DOHH2 (cell line): ENCODE measurements around the gene PAQR9.
A peak's percentile ranks its signal among the peaks of the same experiment; 100 is the strongest.

Source experiments
- H3F3A ChIP-seq: fragments of 200-600 bp; sonication (generic), shearing (Covaris generic); 2 replicates; pipeline ENCODE4 v1.6.0; 2016; ENCODE audit warnings: antibody characterized with exemption, mild to moderate bottlenecking; ENCODE audit not compliant: control insufficient read depth, insufficient read depth
- H3K27ac ChIP-seq: fragments of 200-600 bp; sonication (generic); 2 replicates; pipeline ENCODE4 v1.5.1; 2014; ENCODE audit warnings: low read depth, mild to moderate bottlenecking, low read length, moderate library complexity
- H3K27me3 ChIP-seq: fragments of 200-600 bp; sonication (generic); 2 replicates; pipeline ENCODE4 v1.6.1; 2014; ENCODE audit warnings: mild to moderate bottlenecking, low read length, mixed read lengths; ENCODE audit not compliant: control insufficient read depth
- H3K36me3 ChIP-seq: fragments of 200-600 bp; sonication (generic); 2 replicates; pipeline ENCODE4 v1.6.1; 2014; ENCODE audit warnings: mild to moderate bottlenecking, low read length, moderate library complexity, mixed read lengths; ENCODE audit not compliant: control insufficient read depth
- H3K4me1 ChIP-seq: fragments of 200-600 bp; sonication (generic); 2 replicates; pipeline ENCODE4 v1.6.1; 2014; ENCODE audit warnings: mild to moderate bottlenecking, low read length, mixed read lengths; ENCODE audit not compliant: control insufficient read depth
- H3K4me2 ChIP-seq: fragments of 200-600 bp; sonication (generic); 2 replicates; pipeline ENCODE4 v1.6.0; 2014; ENCODE audit warnings: mild to moderate bottlenecking, low read length, moderate library complexity
- H3K4me3 ChIP-seq: fragments of 200-600 bp; sonication (generic); 2 replicates; pipeline ENCODE4 v1.5.1; 2014; ENCODE audit warnings: mild to moderate bottlenecking, low read length, mixed read lengths
- H3K79me2 ChIP-seq: fragments of 200-600 bp; sonication (generic); 2 replicates; pipeline ENCODE4 v1.6.1; 2014; ENCODE audit warnings: mild to moderate bottlenecking, low read length, mixed read lengths; ENCODE audit not compliant: control insufficient read depth
- H3K9me2 ChIP-seq: fragments of 200-600 bp; sonication (generic); replicated peaks from 2 replicates; pipeline ENCODE4 v1.6.1; 2014; ENCODE audit warnings: mild to moderate bottlenecking, low read length, mixed read lengths; ENCODE audit not compliant: control insufficient read depth
- H3K9me3 ChIP-seq: fragments of 200-600 bp; sonication (generic); 2 replicates; pipeline ENCODE4 v1.6.1; 2014; ENCODE audit warnings: antibody characterized with exemption, low read length, mixed read lengths; ENCODE audit not compliant: control insufficient read depth, insufficient read depth
- H4K20me1 ChIP-seq: fragments of 200-600 bp; sonication (generic); 2 replicates; pipeline ENCODE4 v1.6.0; 2014; ENCODE audit warnings: low read depth, mild to moderate bottlenecking, antibody characterized with exemption, low read length, moderate library complexity; ENCODE audit not compliant: control insufficient read depth, insufficient read depth
- CTCF ChIP-seq: fragments of 200-600 bp; sonication (generic); IDR thresholded peaks from one replicate; pipeline ENCODE4 v1.5.1; 2014; ENCODE audit warnings: antibody characterized with exemption, mild to moderate bottlenecking, low read depth, low read length; ENCODE audit not compliant: poor library complexity, severe bottlenecking
- EZH2phosphoT487 ChIP-seq: fragments of 200-600 bp; sonication (generic); IDR thresholded peaks from 2 replicates; pipeline ENCODE4 v1.6.1; 2017; ENCODE audit warnings: borderline replicate concordance, mild to moderate bottlenecking, antibody characterized with exemption, low read length, moderate library complexity, mixed read lengths

Gene PAQR9

GRCh38 chr3:143001369-143002082, 38.1 kb upstream of the PAQR9 start, which contains the start of gene U2SURP:
Gene U2SURP (plus strand): TSS chr3:143001570. CDS start chr3:143001629, 59 bp downstream.
- H3K79me2 ChIP-seq = peaks cover 65% of the 10 kb centered on the region
- H3K4me1 ChIP-seq = peaks cover 45% of the 10 kb centered on the region

GRCh38 chr3:143001034-143001368, 37.5 kb upstream of the PAQR9 start:
- peaks cover 19% of the 10 kb centered on the region for H4K20me1 ChIP-seq
- TF ChIP-seq EZH2phosphoT487 = no peak
- TF ChIP-seq CTCF = no peak
- H3K9me3 ChIP-seq = no peaks in the 10 kb centered on the region
- peaks cover 34% of the 10 kb centered on the region for H3K36me3 ChIP-seq
- H3K4me1 ChIP-seq = peaks cover 40% of the 10 kb centered on the region
- H3K9me2 ChIP-seq = no peaks in the 10 kb centered on the region
- H3F3A ChIP-seq = no peaks in the 10 kb centered on the region
- H3K27ac ChIP-seq = peak overlapping the region; percentile 77
- no peaks in the 10 kb centered on the region for H3K27me3 ChIP-seq
- H3K79me2 ChIP-seq = peaks cover 60% of the 10 kb centered on the region
- peak overlapping the region; percentile 98 for H3K4me3 ChIP-seq
- peak overlapping the region; percentile 87 for H3K4me2 ChIP-seq

More at GRCh38 chr3:143001369-143002082, 38.1 kb upstream of the PAQR9 start, which contains the start of gene U2SURP:
- no peaks in the 10 kb centered on the region for H3F3A ChIP-seq
- peak within 1 kb of the TSS; percentile 98 for H3K4me3 ChIP-seq
- peak within 1 kb of the TSS; percentile 77 for H3K27ac ChIP-seq
- peak within 1 kb of the TSS; percentile 87 for H3K4me2 ChIP-seq
- H3K9me3 ChIP-seq = no peaks in the 10 kb centered on the region
- TF ChIP-seq EZH2phosphoT487 (no peak), CTCF (no peak)
- peaks cover 21% of the 10 kb centered on the region for H4K20me1 ChIP-seq
- no peaks in the 10 kb centered on the region for H3K9me2 ChIP-seq
- no peaks in the 10 kb centered on the region for H3K27me3 ChIP-seq
- H3K36me3 ChIP-seq = peaks cover 35% of the 10 kb centered on the region

GRCh38 chr3:143000528-143000927, 37.1 kb upstream of the PAQR9 start:
- Histone ChIP-seq H3K27me3 (no peaks in the 10 kb centered on the region), H3F3A (no peaks in the 10 kb centered on the region), H4K20me1 (peaks cover 14% of the 10 kb centered on the region), H3K27ac (peak overlapping the region; percentile 77; the same call in 1 of the 2 replicates), H3K36me3 (peaks cover 29% of the 10 kb centered on the region), H3K9me3 (no peaks in the 10 kb centered on the region), H3K4me1 (peaks cover 35% of the 10 kb centered on the region), H3K4me3 (peak overlapping the region; percentile 98), H3K4me2 (peak overlapping the region; percentile 87), H3K79me2 (peaks cover 55% of the 10 kb centered on the region), H3K9me2 (no peaks in the 10 kb centered on the region)
- TF ChIP-seq CTCF (no peak), EZH2phosphoT487 (no peak)
